ENCODE data around the gene PCYT2. TPM values are rescaled to one million over a fixed set of nuclear protein-coding genes. Genes with fewer than 3 reads are reported as not detected.

PCYT2 gene
- total RNA-seq, 8 experiments from 2014 or later = 11.3 to 40.6 (median 16.0) TPM

- ATAC-seq (replicated peaks in 6 of 8) = no peak
- in situ Hi-C loops (cut with MboI; ENCODE audit: low pct_unique_long_range_greater_than_20kb in 2 of 9, low sequenced_read_pairs in 9 of 9, unreplicated experiment in 9 of 9) = no loop called here
- Histone ChIP-seq H3K4me3 (no peak overlapping the region), H3K4me1 (replicated peaks in 1 of 2) (peaks cover 35 to 39% of the 10 kb centered on the region in 2 donors), H3K27ac (no peak overlapping the region)
- 55 to 100% (median 92%) methylated on average over 1 to 5 of the region's 9 CpGs; no CpG with 5 or more reads in 4 of the 10 experiments for whole genome bisulfite sequencing, 10 experiments
Observed at GRCh38 chr17:81863833-81864768, 47.1 kb downstream of the PCYT2 start.

- Histone ChIP-seq H3K4me1 (replicated peaks in 1 of 2) (peaks cover 31 to 40% of the 10 kb centered on the region in 2 donors), H3K27ac (no peak overlapping the region), H3K4me3 (no peak overlapping the region)
- in situ Hi-C loops (cut with MboI; ENCODE audit: low pct_unique_long_range_greater_than_20kb in 2 of 9, low sequenced_read_pairs in 9 of 9, unreplicated experiment in 9 of 9) = no loop called here
- 17 to 100% (median 79%) methylated on average over 1 to 5 of the region's 6 CpGs; no CpG with 5 or more reads in 3 of the 10 experiments for WGBS, 10 experiments
- ATAC-seq (replicated peaks in 6 of 8) = no peak
Observed at GRCh38 chr17:81863123-81863675, 48.0 kb downstream of the PCYT2 start.

GRCh38 chr17:81860756-81861568 lies 50.2 kb downstream of the PCYT2 start:
- H3K27ac ChIP-seq = peak overlapping the region; percentile 95 to 98
- peak overlapping the region; percentile 47 to 90 (median 69) for H3K4me3 ChIP-seq
- whole genome bisulfite sequencing, 10 experiments = 0 to 1% (median 0%) methylated on average over 1 to 28 of the region's 74 CpGs; no CpG with 5 or more reads in 3 of the 10 experiments
- peak; percentile 71 to 89 (median 86) for ATAC-seq (replicated peaks in 6 of 8)
- in situ Hi-C loops (cut with MboI; ENCODE audit: low pct_unique_long_range_greater_than_20kb in 2 of 9, low sequenced_read_pairs in 9 of 9, unreplicated experiment in 9 of 9) = no loop called here
- peaks cover 20 to 22% of the 10 kb centered on the region in 2 donors for H3K4me1 ChIP-seq (replicated peaks in 1 of 2)

GRCh38 chr17:81859906-81860755 lies 51.1 kb downstream of the PCYT2 start, which contains the start of gene P4HB:
P4HB (minus strand) TSS chr17:81860535; CDS start chr17:81860471, 64 bp downstream.
- in situ Hi-C loops (cut with MboI; ENCODE audit: low pct_unique_long_range_greater_than_20kb in 2 of 9, low sequenced_read_pairs in 9 of 9, unreplicated experiment in 9 of 9) = no loop called here
- peak within 1 kb of the TSS; percentile 66 to 90 (median 76) for H3K4me3 ChIP-seq
- ATAC-seq (replicated peaks in 6 of 8) = no peak
- H3K4me1 ChIP-seq (replicated peaks in 1 of 2) = peaks cover 20 to 22% of the 10 kb centered on the region in 2 donors
- WGBS, 10 experiments = 0% methylated on average over 1 to 8 of the region's 95 CpGs; no CpG with 5 or more reads in 6 of the 10 experiments
- peak within 1 kb of the TSS; percentile 95 to 98 for H3K27ac ChIP-seq

- 0 to 91% (median 56%) methylated on average over 1 to 12 of the region's 23 CpGs; no CpG with 5 or more reads in 2 of the 10 experiments for WGBS, 10 experiments
- peak overlapping the region; percentile 66 to 90 (median 73) for H3K4me3 ChIP-seq
- peaks cover 20 to 22% of the 10 kb centered on the region in 2 donors for H3K4me1 ChIP-seq (replicated peaks in 1 of 2)
- in situ Hi-C loops (cut with MboI; ENCODE audit: low pct_unique_long_range_greater_than_20kb in 2 of 9, low sequenced_read_pairs in 9 of 9, unreplicated experiment in 9 of 9) = no loop called here
- H3K27ac ChIP-seq = peak overlapping the region; percentile 76 to 93
- ATAC-seq (replicated peaks in 6 of 8) = no peak
Observed at GRCh38 chr17:81858967-81859905, 52.0 kb downstream of the PCYT2 start.

GRCh38 chr17:81858170-81858966 lies 52.8 kb downstream of the PCYT2 start:
- Histone ChIP-seq H3K27ac (no peak overlapping the region), H3K4me1 (replicated peaks in 1 of 2) (peaks cover 20 to 22% of the 10 kb centered on the region in 2 donors), H3K4me3 (peak overlapping the region in 3 of 5 donors; percentile 66 to 78 (median 73))
- in situ Hi-C loops (cut with MboI; ENCODE audit: low pct_unique_long_range_greater_than_20kb in 2 of 9, low sequenced_read_pairs in 9 of 9, unreplicated experiment in 9 of 9) = no loop called here
- no peak for ATAC-seq (replicated peaks in 6 of 8)
- WGBS, 10 experiments = 76 to 96% (median 93%) methylated on average over 3 to 12 of the region's 30 CpGs; no CpG with 5 or more reads in 4 of the 10 experiments

GRCh38 chr17:81854974-81855774 lies 56.0 kb downstream of the PCYT2 start:
- in situ Hi-C loops (cut with MboI; ENCODE audit: low pct_unique_long_range_greater_than_20kb in 2 of 9, low sequenced_read_pairs in 9 of 9, unreplicated experiment in 9 of 9) = no loop called here
- no peak overlapping the region for H3K4me3 ChIP-seq
- 48 to 96% (median 82%) methylated on average over 4 to 13 of the region's 29 CpGs; no CpG with 5 or more reads in 3 of the 10 experiments for WGBS, 10 experiments
- no peak overlapping the region for H3K27ac ChIP-seq
- peak in 2 of 8 experiments; percentile 4 to 8 for ATAC-seq (replicated peaks in 6 of 8)
- peaks cover 5 to 12% of the 10 kb centered on the region in 2 donors for H3K4me1 ChIP-seq (replicated peaks in 1 of 2)

GRCh38 chr17:81852237-81852636 lies 59.0 kb downstream of the PCYT2 start:
- Histone ChIP-seq H3K27ac (no peak overlapping the region), H3K4me1 (replicated peaks in 1 of 2) (no peaks in the 10 kb centered on the region), H3K4me3 (no peak overlapping the region)
- in situ Hi-C loops (cut with MboI; ENCODE audit: low pct_unique_long_range_greater_than_20kb in 2 of 9, low sequenced_read_pairs in 9 of 9, unreplicated experiment in 9 of 9) = no loop called here
- ATAC-seq (replicated peaks in 6 of 8) = no peak
- WGBS, 10 experiments = 86 to 100% (median 97%) methylated on average over 1 to 6 of the region's 12 CpGs; no CpG with 5 or more reads in 5 of the 10 experiments

GRCh38 chr17:81851423-81851822 lies 59.8 kb downstream of the PCYT2 start:
- in situ Hi-C loops (cut with MboI; ENCODE audit: low pct_unique_long_range_greater_than_20kb in 2 of 9, low sequenced_read_pairs in 9 of 9, unreplicated experiment in 9 of 9) = no loop called here
- H3K27ac ChIP-seq = no peak overlapping the region
- WGBS, 10 experiments = 92 to 100% (median 97%) methylated on average over 3 to 10 of the region's 16 CpGs; no CpG with 5 or more reads in 5 of the 10 experiments
- H3K4me1 ChIP-seq (replicated peaks in 1 of 2) = no peaks in the 10 kb centered on the region
- ATAC-seq (replicated peaks in 6 of 8) = no peak
- H3K4me3 ChIP-seq = no peak overlapping the region
